Gastroesophageal sphincter (tissue), 4 donors: Measurements from ENCODE around the gene JAKMIP2. TPM values are rescaled to one million over a fixed set of nuclear protein-coding genes. Genes with fewer than 3 reads are reported as not detected.

Experiments used
- ATAC-seq: fragments of 150-250 bp; one replicate; pipeline ENCODE4 v1.9.1; 2016; ENCODE audit warnings: mild to moderate bottlenecking, moderate library complexity
- H3K27ac ChIP-seq, 4 donors: fragments of 200-600 bp; sonication (generic) in 3 of 4; 1 replicate in 3 of 4; 2 replicates in 1 of 4; pipeline ENCODE4 v1.5.1; 2016 to 2019
- H3K27me3 ChIP-seq: fragments of 200-600 bp; sonication (generic); one replicate; pipeline ENCODE4 v1.5.1; 2019
- H3K36me3 ChIP-seq, 2 donors: fragments of 200-600 bp; sonication (generic); one replicate each; pipeline ENCODE4 v1.5.1; 2019; ENCODE audit warnings: control low read depth in 1 of 2
- H3K4me1 ChIP-seq, 3 donors: fragments of 200-600 bp; sonication (generic); 1 replicate in 2 of 3; 2 replicates in 1 of 3; pipeline ENCODE4 v1.5.1; 2016 to 2019; ENCODE audit warnings: control low read depth in 2 of 3
- H3K4me3 ChIP-seq, 2 donors: fragments of 200-600 bp; sonication (generic); one replicate each; pipeline ENCODE4 v1.5.1; 2019; ENCODE audit warnings: mild to moderate bottlenecking in 1 of 2, moderate library complexity in 1 of 2
- H3K9me3 ChIP-seq, 3 donors: fragments of 200-600 bp; sonication (generic); one replicate each; pipeline ENCODE4 v1.5.1; 2017 to 2019; ENCODE audit warnings: control low read depth in 2 of 3
- CTCF ChIP-seq, 4 experiments: fragments of 200-600 bp in 2 of 4; fragments of 450-650 bp in 2 of 4; sonication (generic) in 1 of 4; IDR thresholded peaks; one replicate each; pipeline ENCODE4 v1.5.1; 2017 to 2019; ENCODE audit warnings: antibody characterized with exemption in 4 of 4, mild to moderate bottlenecking in 2 of 4, moderate library complexity in 2 of 4
- EP300 ChIP-seq: sonication (generic); formaldehyde crosslinking; IDR thresholded peaks from one replicate; pipeline ENCODE4 v1.6.1; 2017; ENCODE audit warnings: antibody characterized with exemption, mild to moderate bottlenecking
- POLR2A ChIP-seq, 2 donors: fragments of 450-650 bp; IDR thresholded peaks; one replicate each; pipeline ENCODE4 v1.6.1; 2017; ENCODE audit warnings: antibody characterized with exemption in 2 of 2, mild to moderate bottlenecking in 2 of 2, moderate library complexity in 1 of 2
- POLR2AphosphoS5 ChIP-seq: sonication (generic); formaldehyde crosslinking; IDR thresholded peaks from one replicate; pipeline ENCODE4 v1.6.1; 2017; ENCODE audit warnings: antibody characterized with exemption
- WGBS, 2 donors: methylation state at CpG; one replicate each; pipeline ENCODE4 v1.1.5; 2018; ENCODE audit warnings: low coverage in 1 of 2; 5-methylcytosine and 5-hydroxymethylcytosine counted together
- total RNA-seq, 4 donors: library from RNA; depleted of rRNA; stranded (reverse); fragments of >200 nt; gene quantifications; one replicate each; pipeline ENCODE4 v1.1.0, GENCODE V29; 2016

Gene JAKMIP2
- total RNA-seq, 4 donors from 2014 or later: 0.62 to 2.3 (median 0.79) TPM

- WGBS, 2 donors: 69 to 82% methylated on average over 2 to 5 of the region's 5 CpGs
- Histone ChIP-seq H3K9me3 (no peaks in the 10 kb centered on the region), H3K4me1 (no peaks in the 10 kb centered on the region), H3K36me3 (no peaks in the 10 kb centered on the region), H3K4me3 (no peak overlapping the region), H3K27me3 (no peaks in the 10 kb centered on the region), H3K27ac (no peak overlapping the region)
- no peak for TF ChIP-seq CTCF (IDR thresholded peaks at IDR 0.05)
- TF ChIP-seq POLR2AphosphoS5: no peak
- TF ChIP-seq POLR2A (IDR thresholded peaks at IDR 0.05): no peak
- TF ChIP-seq EP300: no peak
- ATAC-seq: no peak
Observed at GRCh38 chr5:147661541-147661940, 121.0 kb downstream of the JAKMIP2 start.

GRCh38 chr5:147659166-147659929 lies 123.2 kb downstream of the JAKMIP2 start:
- H3K27me3 ChIP-seq: no peaks in the 10 kb centered on the region
- ATAC-seq: no peak
- no peaks in the 10 kb centered on the region for H3K4me1 ChIP-seq
- H3K4me3 ChIP-seq: no peak overlapping the region
- H3K27ac ChIP-seq: no peak overlapping the region
- peaks cover 0 to 6% (median 0%) of the 10 kb centered on the region in 3 donors for H3K9me3 ChIP-seq
- H3K36me3 ChIP-seq: no peaks in the 10 kb centered on the region
- TF ChIP-seq POLR2AphosphoS5: no peak
- TF ChIP-seq POLR2A (IDR thresholded peaks at IDR 0.05): no peak
- TF ChIP-seq EP300: no peak
- TF ChIP-seq CTCF (IDR thresholded peaks at IDR 0.05): no peak
- 65 to 81% methylated on average over 4 to 9 of the region's 15 CpGs for WGBS, 2 donors

GRCh38 chr5:147658293-147658932 lies 124.1 kb downstream of the JAKMIP2 start:
- no peaks in the 10 kb centered on the region for H3K4me1 ChIP-seq
- peaks cover 0 to 6% (median 0%) of the 10 kb centered on the region in 3 donors for H3K9me3 ChIP-seq
- H3K27me3 ChIP-seq: no peaks in the 10 kb centered on the region
- no peak overlapping the region for H3K4me3 ChIP-seq
- no peak for ATAC-seq
- no peak overlapping the region for H3K27ac ChIP-seq
- H3K36me3 ChIP-seq: no peaks in the 10 kb centered on the region
- WGBS, 2 donors: no CpG with 5 or more reads among the region's 8 CpGs
- TF ChIP-seq POLR2A (IDR thresholded peaks at IDR 0.05): no peak
- TF ChIP-seq EP300: no peak
- TF ChIP-seq CTCF (IDR thresholded peaks at IDR 0.05): no peak

- Histone ChIP-seq H3K4me1 (no peaks in the 10 kb centered on the region), H3K36me3 (no peaks in the 10 kb centered on the region), H3K9me3 (no peaks in the 10 kb centered on the region), H3K4me3 (no peak overlapping the region), H3K27ac (no peak overlapping the region), H3K27me3 (no peaks in the 10 kb centered on the region)
- WGBS, 2 donors: 58% methylated on average over 1 of the region's 1 CpG; no CpG with 5 or more reads in 1 of the 2 donors
- TF ChIP-seq POLR2A (IDR thresholded peaks at IDR 0.05) (no peak), CTCF (IDR thresholded peaks at IDR 0.05) (no peak), EP300 (no peak), POLR2AphosphoS5 (no peak)
- ATAC-seq: no peak
Observed at GRCh38 chr5:147648597-147648996, 133.9 kb downstream of the JAKMIP2 start.

- H3K4me1 ChIP-seq: no peaks in the 10 kb centered on the region
- ATAC-seq: no peak
- H3K4me3 ChIP-seq: no peak overlapping the region
- H3K36me3 ChIP-seq: no peaks in the 10 kb centered on the region
- H3K27me3 ChIP-seq: no peaks in the 10 kb centered on the region
- WGBS, 2 donors: 62 to 92% methylated on average over 5 to 11 of the region's 11 CpGs
- TF ChIP-seq POLR2A (IDR thresholded peaks at IDR 0.05): no peak
- no peak for TF ChIP-seq CTCF (IDR thresholded peaks at IDR 0.05)
- no peak for TF ChIP-seq POLR2AphosphoS5
- TF ChIP-seq EP300: no peak
- H3K27ac ChIP-seq: no peak overlapping the region
- no peaks in the 10 kb centered on the region for H3K9me3 ChIP-seq
Observed at GRCh38 chr5:147645197-147645596, 137.3 kb downstream of the JAKMIP2 start.
